Hepatocyte (in vitro differentiated cells): ENCODE data around the gene CCN6. TPM values are rescaled to one million over a fixed set of nuclear protein-coding genes. Genes with fewer than 3 reads are reported as not detected.

ENCODE experiments used
- DNase-seq: peaks from one replicate; pipeline ENCODE4 v3.0.0-alpha.2; 2016; ENCODE audit warnings: low spot score
- H2AFZ ChIP-seq: fragments of 200-600 bp; sonication (generic); 2 replicates; pipeline ENCODE4 v1.6.0; 2016; ENCODE audit warnings: antibody characterized with exemption, mild to moderate bottlenecking
- H3K27ac ChIP-seq: fragments of 200-600 bp; sonication (generic); 2 replicates; pipeline ENCODE4 v1.5.1; 2016; ENCODE audit warnings: mild to moderate bottlenecking
- H3K27me3 ChIP-seq: fragments of 200-600 bp; sonication (generic); 2 replicates; pipeline ENCODE4 v1.6.1; 2016
- H3K36me3 ChIP-seq: fragments of 200-600 bp; sonication (generic); replicated peaks from 2 replicates; pipeline ENCODE4 v1.5.1; 2016; ENCODE audit warnings: low read depth; ENCODE audit not compliant: insufficient read depth
- H3K4me1 ChIP-seq: fragments of 200-600 bp; sonication (generic); 2 replicates; pipeline ENCODE4 v1.5.1; 2016; ENCODE audit warnings: mild to moderate bottlenecking, moderate library complexity; ENCODE audit not compliant: insufficient read depth
- H3K4me2 ChIP-seq: fragments of 200-600 bp; sonication (generic); 2 replicates; pipeline ENCODE4 v1.6.0; 2016
- H3K4me3 ChIP-seq: fragments of 200-600 bp; sonication (generic); 2 replicates; pipeline ENCODE4 v1.5.1; 2016; ENCODE audit warnings: mild to moderate bottlenecking
- H3K79me2 ChIP-seq: fragments of 200-600 bp; sonication (generic); 2 replicates; pipeline ENCODE4 v1.6.0; 2017; ENCODE audit warnings: mild to moderate bottlenecking
- H3K9me2 ChIP-seq: fragments of 200-600 bp; sonication (generic); replicated peaks from 2 replicates; pipeline ENCODE4 v1.6.0; 2017; ENCODE audit warnings: mild to moderate bottlenecking; ENCODE audit not compliant: insufficient read depth
- H3K9me3 ChIP-seq: fragments of 200-600 bp; sonication (generic); 2 replicates; pipeline ENCODE4 v1.5.1; 2016; ENCODE audit warnings: low read depth, mild to moderate bottlenecking
- H4K20me1 ChIP-seq: fragments of 200-600 bp; sonication (generic); 2 replicates; pipeline ENCODE4 v1.6.0; 2016; ENCODE audit warnings: mild to moderate bottlenecking; ENCODE audit not compliant: insufficient read depth, poor library complexity, severe bottlenecking
- EZH2 ChIP-seq: fragments of 200-600 bp; sonication (generic); IDR thresholded peaks from 2 replicates; pipeline ENCODE4 v1.6.1; 2016; ENCODE audit warnings: antibody characterized with exemption, mild to moderate bottlenecking, borderline replicate concordance
- EZH2phosphoT487 ChIP-seq: fragments of 200-600 bp; sonication (generic); IDR thresholded peaks from one replicate; pipeline ENCODE4 v1.6.1; 2018; ENCODE audit warnings: antibody characterized with exemption, mild to moderate bottlenecking, low read depth, moderate library complexity; ENCODE audit not compliant: unreplicated experiment, severe bottlenecking
- WGBS: methylation state at CpG from one replicate; pipeline ENCODE4 v1.1.6; 2016; ENCODE audit warnings: low lambda C conversion rate; ENCODE audit errors: missing lambda C conversion rate; 5-methylcytosine and 5-hydroxymethylcytosine counted together
- polyA plus RNA-seq: library from polyadenylated mRNA; unstranded; fragments of >200 nt; fragmentation: Nextera tagmentation; extraction: Ambion mirVana; gene quantifications from 2 replicates; pipeline ENCODE4 v1.2.1, GENCODE V29; 2016
- total RNA-seq: library from RNA; depleted of rRNA; stranded (reverse); fragments of >200 nt; gene quantifications from 2 replicates; pipeline ENCODE4 v1.2.3, GENCODE V29; 2014
- TF ChIP-seq, protein P1 (sequence below): fragments of 200-600 bp; sonication (generic); IDR thresholded peaks from 2 replicates; pipeline ENCODE4 v1.5.1; 2016; ENCODE audit warnings: antibody characterized with exemption, mild to moderate bottlenecking; ENCODE audit not compliant: poor library complexity

Gene CCN6
- total and polyA plus RNA-seq, 2 experiments from 2014 or later = 0.24 TPM; not detected in 1

- Histone ChIP-seq H3K9me2 (no peaks in the 10 kb centered on the region), H3K27ac (no peak overlapping the region), H3K36me3 (no peaks in the 10 kb centered on the region), H3K79me2 (no peaks in the 10 kb centered on the region), H3K9me3 (no peaks in the 10 kb centered on the region), H3K4me3 (no peak overlapping the region), H3K4me1 (peaks cover 12% of the 10 kb centered on the region), H3K4me2 (no peak overlapping the region), H2AFZ (no peak overlapping the region), H4K20me1 (no peaks in the 10 kb centered on the region), H3K27me3 (no peaks in the 10 kb centered on the region)
- no peak for DNase-seq
- 91% methylated on average over 4 of the region's 4 CpGs for WGBS
- no peak for TF ChIP-seq EZH2
- TF ChIP-seq, protein P1, sequence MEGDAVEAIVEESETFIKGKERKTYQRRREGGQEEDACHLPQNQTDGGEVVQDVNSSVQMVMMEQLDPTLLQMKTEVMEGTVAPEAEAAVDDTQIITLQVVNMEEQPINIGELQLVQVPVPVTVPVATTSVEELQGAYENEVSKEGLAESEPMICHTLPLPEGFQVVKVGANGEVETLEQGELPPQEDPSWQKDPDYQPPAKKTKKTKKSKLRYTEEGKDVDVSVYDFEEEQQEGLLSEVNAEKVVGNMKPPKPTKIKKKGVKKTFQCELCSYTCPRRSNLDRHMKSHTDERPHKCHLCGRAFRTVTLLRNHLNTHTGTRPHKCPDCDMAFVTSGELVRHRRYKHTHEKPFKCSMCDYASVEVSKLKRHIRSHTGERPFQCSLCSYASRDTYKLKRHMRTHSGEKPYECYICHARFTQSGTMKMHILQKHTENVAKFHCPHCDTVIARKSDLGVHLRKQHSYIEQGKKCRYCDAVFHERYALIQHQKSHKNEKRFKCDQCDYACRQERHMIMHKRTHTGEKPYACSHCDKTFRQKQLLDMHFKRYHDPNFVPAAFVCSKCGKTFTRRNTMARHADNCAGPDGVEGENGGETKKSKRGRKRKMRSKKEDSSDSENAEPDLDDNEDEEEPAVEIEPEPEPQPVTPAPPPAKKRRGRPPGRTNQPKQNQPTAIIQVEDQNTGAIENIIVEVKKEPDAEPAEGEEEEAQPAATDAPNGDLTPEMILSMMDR = no peak
These were observed 36.7 kb upstream of the CCN6 start for GRCh38 chr6:112017169-112017568.

DNA sequence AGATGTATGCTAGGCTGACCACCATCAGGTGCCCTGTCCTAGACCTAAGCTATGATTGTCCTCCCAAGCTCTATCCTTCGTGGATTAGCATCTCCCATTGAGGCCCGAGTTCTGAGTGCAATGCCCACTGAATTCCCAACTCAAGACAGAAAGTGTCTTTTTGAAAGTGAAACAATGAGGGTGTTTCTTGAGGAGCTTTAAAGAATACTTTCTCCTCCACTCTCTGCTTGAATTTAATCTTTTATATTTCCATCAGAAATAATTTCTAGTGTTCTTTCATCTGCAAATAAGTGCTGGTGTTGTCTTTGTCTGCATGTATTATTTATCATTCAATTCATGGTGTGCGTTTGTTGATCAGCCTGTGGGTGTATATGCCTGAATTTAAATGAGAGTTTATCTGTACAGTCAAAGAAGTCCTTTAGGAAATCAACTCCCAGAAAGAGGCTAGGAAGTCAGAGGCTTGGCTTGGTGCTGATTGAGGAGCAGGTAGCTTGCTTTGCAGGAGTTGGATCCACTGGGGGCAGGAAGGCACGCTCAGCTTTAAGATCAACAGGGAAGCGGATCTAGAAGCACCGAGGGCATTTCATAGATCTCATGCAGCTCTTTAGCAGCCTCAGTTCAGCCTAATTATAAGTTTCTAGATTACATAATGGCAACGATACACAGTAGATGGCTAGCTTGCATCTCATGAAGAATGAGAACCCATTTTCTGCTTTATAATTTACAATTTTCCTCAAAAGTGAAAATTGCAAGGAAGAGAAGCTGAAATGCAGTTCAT, 36.0 kb upstream of the CCN6 start:
- DNase-seq = no peak
- Histone ChIP-seq H4K20me1 (no peaks in the 10 kb centered on the region), H3K4me2 (no peak overlapping the region), H3K4me1 (peaks cover 12% of the 10 kb centered on the region), H3K4me3 (no peak overlapping the region), H3K9me2 (no peaks in the 10 kb centered on the region), H3K9me3 (no peaks in the 10 kb centered on the region), H3K36me3 (no peaks in the 10 kb centered on the region), H3K27me3 (no peaks in the 10 kb centered on the region), H3K79me2 (no peaks in the 10 kb centered on the region), H2AFZ (no peak overlapping the region), H3K27ac (no peak overlapping the region)
- WGBS = 88% methylated on average over 7 of the region's 7 CpGs
- no peak for TF ChIP-seq EZH2phosphoT487
- TF ChIP-seq EZH2 = no peak
- TF ChIP-seq, protein P1 = no peak

DNA sequence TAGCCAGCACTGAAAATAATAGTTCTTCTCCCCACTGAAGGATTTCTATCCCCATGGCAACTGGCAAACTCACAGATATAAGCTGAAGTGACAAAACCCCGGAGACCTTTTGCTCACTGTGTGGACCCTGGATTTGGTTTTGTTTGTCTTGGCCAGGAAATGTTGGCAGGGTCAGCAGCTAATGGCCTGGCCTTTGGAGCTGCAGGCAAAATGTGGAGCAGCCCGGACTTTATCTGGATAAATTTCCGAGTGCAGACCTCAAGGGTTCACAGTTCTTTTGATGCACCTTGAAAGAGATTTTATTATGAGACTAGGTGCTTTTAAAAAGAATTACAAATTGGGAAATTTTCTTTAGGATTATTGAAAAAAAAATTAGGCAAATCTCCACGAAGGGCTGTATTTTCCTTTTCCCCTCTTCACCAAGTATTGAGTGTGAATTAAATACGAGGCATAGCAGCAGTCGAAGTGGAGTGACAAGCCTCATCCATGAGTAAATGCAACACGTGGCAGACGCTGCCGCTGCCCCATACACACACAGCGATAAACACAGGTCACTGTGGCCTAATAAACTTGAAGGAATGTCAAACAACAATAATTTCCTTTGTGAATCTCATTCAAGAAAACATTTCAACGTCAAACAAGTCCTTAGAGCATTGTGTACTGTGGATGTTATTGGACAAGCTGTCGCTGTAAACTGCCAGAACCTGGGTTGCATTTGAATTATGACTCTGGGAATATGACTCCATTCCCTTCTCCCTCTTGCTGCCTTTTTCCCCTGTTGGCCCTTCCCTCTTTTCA, 35.1 kb upstream of the CCN6 start:
- no peak overlapping the region for H3K27ac ChIP-seq

More for the DNA sequence above, 35.1 kb upstream of the CCN6 start:
- 22% methylated on average over 12 of the region's 12 CpGs for WGBS
- Histone ChIP-seq H3K9me2 (no peaks in the 10 kb centered on the region), H3K9me3 (no peaks in the 10 kb centered on the region), H3K4me1 (peaks cover 12% of the 10 kb centered on the region), H3K4me2 (no peak overlapping the region), H2AFZ (no peak overlapping the region), H3K79me2 (no peaks in the 10 kb centered on the region), H3K36me3 (no peaks in the 10 kb centered on the region), H4K20me1 (no peaks in the 10 kb centered on the region), H3K27me3 (no peaks in the 10 kb centered on the region), H3K4me3 (no peak overlapping the region)
- TF ChIP-seq EZH2phosphoT487 = no peak
- TF ChIP-seq, protein P1 = no peak
- TF ChIP-seq EZH2 = no peak
- no peak for DNase-seq
